ENCODE data around the gene C1QTNF5.
"Not testable (repeated sequence)": the region's sequence is repeated elsewhere in the genome, so short reads cannot be mapped to it uniquely, and the experiment has no call there.

Gene C1QTNF5, protein sequence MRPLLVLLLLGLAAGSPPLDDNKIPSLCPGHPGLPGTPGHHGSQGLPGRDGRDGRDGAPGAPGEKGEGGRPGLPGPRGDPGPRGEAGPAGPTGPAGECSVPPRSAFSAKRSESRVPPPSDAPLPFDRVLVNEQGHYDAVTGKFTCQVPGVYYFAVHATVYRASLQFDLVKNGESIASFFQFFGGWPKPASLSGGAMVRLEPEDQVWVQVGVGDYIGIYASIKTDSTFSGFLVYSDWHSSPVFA

DNA sequence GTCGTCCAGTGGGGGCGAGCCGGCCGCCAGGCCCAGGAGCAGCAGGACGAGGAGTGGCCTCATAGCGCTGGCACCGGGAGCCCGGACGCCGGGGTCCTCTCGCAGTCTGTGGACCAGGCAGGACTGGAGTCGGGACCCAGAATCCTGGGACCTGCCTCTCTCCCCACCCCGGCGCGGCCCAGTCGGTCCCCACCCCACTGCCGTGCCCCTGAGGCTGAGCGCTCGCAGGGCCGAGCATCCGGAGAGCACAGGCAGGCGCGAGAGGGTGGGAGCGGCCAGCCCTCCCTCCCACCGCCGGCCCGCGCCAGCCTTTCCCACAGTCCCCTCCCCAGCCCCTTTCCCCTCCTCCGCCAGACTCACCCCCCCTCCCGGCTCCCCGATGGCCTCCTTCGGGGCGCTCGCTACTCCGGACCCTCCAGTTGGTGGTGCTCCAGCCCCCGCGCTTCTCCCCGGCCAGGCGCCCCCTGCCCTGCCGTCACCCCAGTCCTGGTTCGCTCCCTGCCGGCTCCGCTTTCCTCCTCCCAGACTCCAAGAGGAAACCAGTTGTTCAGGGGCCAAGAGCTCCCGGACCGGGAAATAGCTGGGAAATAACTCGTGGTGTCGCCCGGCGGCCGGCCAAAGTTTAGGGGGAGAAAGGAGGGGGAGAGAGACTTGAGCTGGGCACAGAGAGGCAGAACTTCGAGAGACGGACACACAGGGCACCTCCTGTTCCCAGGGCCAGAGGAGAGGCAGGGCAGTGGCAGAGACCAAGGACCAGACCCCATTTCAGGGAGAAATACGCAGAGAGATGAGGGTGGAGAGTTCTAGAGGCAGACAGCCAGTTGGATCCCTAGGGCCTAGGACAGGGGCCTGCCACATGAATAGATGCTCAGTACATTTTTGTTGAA lies at the start of gene C1QTNF5:
C1QTNF5 (minus strand) TSS at position 549 of the 887 bp plus-strand sequence; CDS start at position 63, 486 bp downstream.
- TF ChIP-seq, protein P1, sequence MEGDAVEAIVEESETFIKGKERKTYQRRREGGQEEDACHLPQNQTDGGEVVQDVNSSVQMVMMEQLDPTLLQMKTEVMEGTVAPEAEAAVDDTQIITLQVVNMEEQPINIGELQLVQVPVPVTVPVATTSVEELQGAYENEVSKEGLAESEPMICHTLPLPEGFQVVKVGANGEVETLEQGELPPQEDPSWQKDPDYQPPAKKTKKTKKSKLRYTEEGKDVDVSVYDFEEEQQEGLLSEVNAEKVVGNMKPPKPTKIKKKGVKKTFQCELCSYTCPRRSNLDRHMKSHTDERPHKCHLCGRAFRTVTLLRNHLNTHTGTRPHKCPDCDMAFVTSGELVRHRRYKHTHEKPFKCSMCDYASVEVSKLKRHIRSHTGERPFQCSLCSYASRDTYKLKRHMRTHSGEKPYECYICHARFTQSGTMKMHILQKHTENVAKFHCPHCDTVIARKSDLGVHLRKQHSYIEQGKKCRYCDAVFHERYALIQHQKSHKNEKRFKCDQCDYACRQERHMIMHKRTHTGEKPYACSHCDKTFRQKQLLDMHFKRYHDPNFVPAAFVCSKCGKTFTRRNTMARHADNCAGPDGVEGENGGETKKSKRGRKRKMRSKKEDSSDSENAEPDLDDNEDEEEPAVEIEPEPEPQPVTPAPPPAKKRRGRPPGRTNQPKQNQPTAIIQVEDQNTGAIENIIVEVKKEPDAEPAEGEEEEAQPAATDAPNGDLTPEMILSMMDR (IDR thresholded peaks at IDR 0.05; ENCODE audit: insufficient read depth, low read depth, low read length, missing control alignments): no peak

DNA sequence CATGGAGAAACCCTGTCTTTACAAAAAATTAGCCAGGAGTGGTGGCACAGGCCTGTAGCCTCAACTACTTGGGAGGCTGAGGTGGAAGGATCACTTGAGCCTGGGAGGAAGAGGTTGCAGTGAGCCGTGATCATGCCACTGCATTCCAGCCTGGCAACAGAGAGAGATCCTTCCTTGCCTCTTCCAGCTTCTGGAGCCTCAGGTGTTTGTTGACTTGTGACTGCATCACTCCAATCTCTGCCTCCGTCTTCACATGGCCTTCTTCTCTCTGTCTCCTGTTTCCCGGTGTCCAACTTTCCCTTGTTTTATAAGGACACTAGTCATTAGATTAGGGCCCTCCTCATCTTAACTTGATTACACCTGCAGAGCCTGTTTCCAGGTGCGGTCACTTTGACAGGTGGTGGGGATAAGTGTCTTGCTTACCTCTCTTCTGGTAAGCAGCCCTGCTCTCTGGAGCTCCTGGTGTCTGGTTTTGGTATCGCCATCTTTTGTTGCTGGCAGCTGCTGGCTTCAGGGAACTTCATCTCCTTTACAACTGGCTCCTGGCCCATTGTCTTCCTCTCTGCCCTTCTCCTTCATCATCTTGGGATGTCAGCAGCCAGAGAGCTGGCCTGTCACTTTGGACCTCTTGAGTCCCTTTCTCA lies 49.0 kb upstream of the C1QTNF5 start:
- no peak overlapping the region for H3K4me3 ChIP-seq (ENCODE audit: low read depth, low read length)
- DNase-seq (ENCODE audit: low read depth): peak; percentile 43
- TF ChIP-seq, protein P1 (IDR thresholded peaks at IDR 0.05; ENCODE audit: insufficient read depth, low read depth, low read length, missing control alignments): peak; percentile 59

More for the DNA sequence above, at the start of gene C1QTNF5:
- H3K4me3 ChIP-seq (ENCODE audit: low read depth, low read length): no peak within 1 kb of the TSS
- DNase-seq (ENCODE audit: low read depth): no peak

DNA sequence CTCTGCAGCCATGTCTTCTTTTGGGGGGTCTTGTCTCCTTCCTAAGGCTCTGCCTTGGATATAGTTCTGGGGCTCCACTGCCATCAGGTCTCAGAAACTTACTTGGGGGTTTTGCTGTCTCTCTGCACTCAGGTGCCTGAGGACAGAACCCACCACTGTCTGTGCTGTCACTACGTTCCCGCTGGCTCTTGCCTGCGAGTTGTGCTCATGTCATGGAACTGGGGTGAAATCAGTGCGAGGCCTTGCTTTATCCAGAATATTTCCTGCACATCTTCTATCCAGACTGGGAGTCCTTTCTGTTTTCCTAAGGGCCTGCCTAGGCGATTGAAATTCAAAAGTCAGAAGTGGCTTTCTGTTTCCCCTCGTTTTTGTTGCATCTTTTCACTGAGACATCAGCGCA lies 47.4 kb upstream of the C1QTNF5 start:
- no peak overlapping the region for H3K4me3 ChIP-seq (ENCODE audit: low read depth, low read length)
- no peak for DNase-seq (ENCODE audit: low read depth)
- TF ChIP-seq, protein P1 (IDR thresholded peaks at IDR 0.05; ENCODE audit: insufficient read depth, low read depth, low read length, missing control alignments): no peak

DNA sequence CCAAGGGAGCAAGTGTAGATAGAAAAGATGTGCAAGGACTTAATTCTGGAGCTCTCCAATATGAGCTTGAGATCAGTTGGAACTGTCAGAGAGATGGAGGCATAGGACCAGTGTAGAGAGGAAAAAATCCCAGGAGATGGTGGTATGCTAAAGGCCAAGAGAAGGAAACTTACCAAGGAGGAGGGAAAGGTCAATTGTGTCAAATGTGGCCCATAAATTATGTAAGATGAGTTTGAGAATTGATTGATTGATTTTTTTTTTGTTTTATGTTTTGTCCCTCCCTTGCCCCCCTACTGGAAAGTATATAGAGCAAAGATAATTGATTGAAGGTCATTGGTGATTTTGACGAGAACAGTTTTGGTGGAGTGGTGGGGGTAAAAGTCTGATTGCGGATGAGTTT lies 43.6 kb upstream of the C1QTNF5 start:
- TF ChIP-seq, protein P1 (IDR thresholded peaks at IDR 0.05; ENCODE audit: insufficient read depth, low read depth, low read length, missing control alignments): no peak
- no peak overlapping the region for H3K4me3 ChIP-seq (ENCODE audit: low read depth, low read length)
- DNase-seq (ENCODE audit: low read depth): no peak

DNA sequence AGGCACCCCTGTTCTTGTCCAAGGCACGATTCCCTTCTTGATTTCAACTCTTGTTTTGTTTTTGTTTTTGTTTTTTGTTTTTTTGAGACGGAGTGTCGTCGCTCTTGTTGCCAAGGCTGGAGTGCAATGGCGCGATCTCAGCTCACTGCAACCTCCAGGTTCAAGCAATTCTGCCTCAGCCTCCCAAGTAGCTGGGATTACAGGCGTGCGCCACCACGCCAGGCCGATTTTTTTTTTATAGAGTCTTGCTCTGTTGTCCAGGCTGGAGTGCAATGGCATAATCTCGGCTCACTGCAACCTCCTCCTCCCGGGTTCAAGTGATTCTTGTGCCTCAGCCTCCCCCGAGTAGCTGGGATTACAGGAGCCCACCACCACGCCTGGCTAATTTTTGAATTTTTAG lies 41.8 kb upstream of the C1QTNF5 start:
- not testable (repeated sequence) for H3K4me3 ChIP-seq (ENCODE audit: low read depth, low read length)

DNA sequence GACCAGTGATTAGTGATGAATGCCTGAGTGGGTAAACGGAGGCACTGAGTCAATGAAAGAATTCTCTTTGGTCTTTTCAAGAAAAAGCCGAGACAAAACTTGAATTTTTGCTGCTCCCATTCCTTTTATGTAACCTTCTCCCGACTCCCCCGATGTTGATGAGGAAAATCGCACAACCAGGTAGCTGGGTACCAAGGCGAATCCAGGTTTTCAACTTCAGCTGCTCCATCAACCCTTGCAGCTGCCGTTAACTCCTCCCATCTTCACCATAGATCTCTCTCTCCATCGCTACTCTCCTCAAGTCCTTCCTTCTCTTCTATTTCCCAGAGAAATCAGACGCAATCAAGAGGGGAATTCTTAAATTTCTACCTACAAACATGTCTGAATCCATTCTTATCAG lies 41.4 kb upstream of the C1QTNF5 start:
- no peak for DNase-seq (ENCODE audit: low read depth)
- peak overlapping the region; percentile 61 for H3K4me3 ChIP-seq (ENCODE audit: low read depth, low read length)
- TF ChIP-seq, protein P1 (IDR thresholded peaks at IDR 0.05; ENCODE audit: insufficient read depth, low read depth, low read length, missing control alignments): no peak

More for the DNA sequence above, 41.8 kb upstream of the C1QTNF5 start:
- not testable (repeated sequence) for DNase-seq (ENCODE audit: low read depth)

Data from GM12865 (cell line).